Keratinocyte (primary cell): Measurements from ENCODE around the gene FRMD6. TPM values are rescaled to one million over a fixed set of nuclear protein-coding genes. Genes with fewer than 3 reads are reported as not detected.

Source experiments
- DNase-seq: peaks from one replicate; pipeline ENCODE4 v3.0.0-alpha.2; 2011; ENCODE audit warnings: low read depth, missing footprints, low spot score
- FAIRE-seq: peaks from 2 replicates; lab custom pipeline; 2011; peaks lifted over from hg19 to GRCh38; lab: Jason Lieb, UNC
- H2AFZ ChIP-seq: 2 replicates; pipeline ENCODE4 v1.6.0; 2012; ENCODE audit warnings: low read length, control low read depth, inconsistent platforms; ENCODE audit not compliant: control insufficient read depth
- H3K27ac ChIP-seq: 2 replicates; pipeline ENCODE4 v1.5.1; 2011; ENCODE audit warnings: low read length; ENCODE audit not compliant: control insufficient read depth, insufficient read depth
- H3K27me3 ChIP-seq: 3 replicates; pipeline ENCODE4 v1.6.0; 2011; ENCODE audit warnings: low read length; ENCODE audit not compliant: control insufficient read depth, insufficient read depth; ENCODE audit errors: extremely low read depth
- H3K36me3 ChIP-seq, 2 experiments: 2 replicates in 1 of 2; 3 replicates in 1 of 2; pipeline ENCODE4 v1.5.1; 2011; ENCODE audit warnings: low read length in 2 of 2, mild to moderate bottlenecking in 1 of 2; ENCODE audit not compliant: control insufficient read depth in 2 of 2, insufficient read depth in 2 of 2; ENCODE audit errors: extremely low read depth in 1 of 2
- H3K4me1 ChIP-seq: 3 replicates; pipeline ENCODE4 v1.5.1; 2011; ENCODE audit warnings: low read length; ENCODE audit not compliant: control insufficient read depth, insufficient read depth; ENCODE audit errors: extremely low read depth
- H3K4me2 ChIP-seq: 3 replicates; pipeline ENCODE4 v1.6.0; 2011; ENCODE audit warnings: low read depth, low read length; ENCODE audit not compliant: control insufficient read depth, insufficient read depth; ENCODE audit errors: extremely low read depth
- H3K4me3 ChIP-seq, 3 experiments: fragments of 200-600 bp in 1 of 3; sonication (generic) in 1 of 3; 2 replicates in 2 of 3; 3 replicates in 1 of 3; pipeline ENCODE4 v1.5.1; 2011 to 2016; ENCODE audit warnings: low read length in 3 of 3, mild to moderate bottlenecking in 3 of 3, control low read depth in 2 of 3, inconsistent platforms in 1 of 3, low read depth in 1 of 3, mixed read lengths in 1 of 3, mixed run types in 1 of 3, moderate library complexity in 1 of 3; ENCODE audit not compliant: control insufficient read depth in 2 of 3, insufficient read depth in 2 of 3; ENCODE audit errors: extremely low read depth in 1 of 3
- H3K79me2 ChIP-seq: 2 replicates; pipeline ENCODE4 v1.6.0; 2012; ENCODE audit warnings: low read length; ENCODE audit not compliant: control insufficient read depth, insufficient read depth
- H3K9ac ChIP-seq: 3 replicates; pipeline ENCODE4 v1.6.0; 2011; ENCODE audit warnings: low read length; ENCODE audit not compliant: control insufficient read depth, insufficient read depth; ENCODE audit errors: extremely low read depth
- H3K9me1 ChIP-seq: 3 replicates; pipeline ENCODE4 v1.6.0; 2011; ENCODE audit warnings: low read length; ENCODE audit not compliant: control insufficient read depth, insufficient read depth; ENCODE audit errors: extremely low read depth
- H3K9me3 ChIP-seq: 2 replicates; pipeline ENCODE4 v1.5.1; 2012; ENCODE audit warnings: low read depth, low read length; ENCODE audit not compliant: control insufficient read depth
- H4K20me1 ChIP-seq: 3 replicates; pipeline ENCODE4 v1.6.0; 2011; ENCODE audit warnings: low read length; ENCODE audit not compliant: control insufficient read depth, insufficient read depth; ENCODE audit errors: extremely low read depth
- CTCF ChIP-seq, 3 experiments: IDR thresholded peaks in 1 of 3; conservative IDR thresholded peaks in 1 of 3; optimal IDR thresholded peaks in 1 of 3; 2 replicates in 2 of 3; 3 replicates in 1 of 3; pipeline versions ENCODE3 to v1.5.1; 2011; ENCODE audit warnings: low read length in 3 of 3, mild to moderate bottlenecking in 3 of 3, moderate library complexity in 2 of 3, control low read depth in 1 of 3, inconsistent platforms in 1 of 3; ENCODE audit not compliant: insufficient read depth in 2 of 3; ENCODE audit errors: extremely low read depth in 1 of 3
- EZH2 ChIP-seq: IDR thresholded peaks from one replicate; pipeline ENCODE4 v1.6.1; 2012; ENCODE audit warnings: inconsistent platforms, mild to moderate bottlenecking, low read length, moderate library complexity
- dilution Hi-C: fragments of 300-500 bp; cut with MboI; formaldehyde crosslinking; loops from one replicate; pipeline ENCODE4 v1.7.0; 2020; ENCODE audit warnings: low sequenced_read_pairs; ENCODE audit not compliant: extremely low pct_ligation_motif_present
- polyA plus RNA-seq, 5 experiments: library from polyadenylated mRNA; depleted of rRNA in 3 of 5; stranded (reverse) in 3 of 5; stranded (forward) in 1 of 5; unstranded in 1 of 5; fragments of >200 nt; gene quantifications; 1 replicate in 1 of 5; 2 replicates in 3 of 5; 3 replicates in 1 of 5; pipeline versions ENCODE4 v1.2.1 to v1.2.3, GENCODE V29; 2011 to 2012; ENCODE audit warnings: missing spikeins in 2 of 5, low read depth in 1 of 5, low replicate concordance in 1 of 5
- small RNA-seq, 3 experiments: library from RNA; depleted of rRNA; stranded (forward); fragments of <200 nt; gene quantifications; one replicate each; pipeline ENCODE3, GENCODE V24; 2012; ENCODE audit warnings: low read depth in 3 of 3, low replicate concordance in 1 of 3; ENCODE audit not compliant: insufficient read length in 3 of 3

FRMD6 gene
- polyA plus RNA-seq, 1 donor (not counting 4 experiments of a cell fraction or from before 2014, with no cell fraction given) = 120 TPM

GRCh38 chr14:51776102-51776894 lies 124.6 kb downstream of the FRMD6 start:
- peak; percentile 74 for FAIRE-seq
- no peaks in the 10 kb centered on the region for H3K4me1 ChIP-seq
- no peaks in the 10 kb centered on the region for H3K9me3 ChIP-seq
- H3K9ac ChIP-seq = no peak overlapping the region
- H3K4me2 ChIP-seq = peak overlapping the region; percentile 67
- DNase-seq = no peak
- TF ChIP-seq CTCF (optimal IDR thresholded peaks at IDR 0.05 in 1 of 3, IDR thresholded peaks at IDR 0.05 in 1 of 3, conservative IDR thresholded peaks at IDR 0.05 in 1 of 3; ENCODE audit: extremely low read depth in 1 of 3, insufficient read depth in 2 of 3, low read length in 3 of 3) (peak; percentile 72 to 76 (median 75)), EZH2 (no peak)
- H3K27me3 ChIP-seq = no peaks in the 10 kb centered on the region
- no peak overlapping the region for H3K27ac ChIP-seq
- H2AFZ ChIP-seq = no peak overlapping the region
- H3K36me3 ChIP-seq = no peaks in the 10 kb centered on the region
- dilution Hi-C loops = no loop called here
- H3K9me1 ChIP-seq = no peaks in the 10 kb centered on the region
- no peaks in the 10 kb centered on the region for H3K79me2 ChIP-seq
- no peaks in the 10 kb centered on the region for H4K20me1 ChIP-seq
- H3K4me3 ChIP-seq = peak overlapping the region in 2 of 3 experiments; percentile 53 to 66

GRCh38 chr14:51780006-51780692 lies 128.4 kb downstream of the FRMD6 start:
- no peak overlapping the region for H3K4me3 ChIP-seq
- no peak for FAIRE-seq

More at GRCh38 chr14:51780006-51780692, 128.4 kb downstream of the FRMD6 start:
- dilution Hi-C loops = no loop called here
- DNase-seq = no peak
- no peaks in the 10 kb centered on the region for H3K36me3 ChIP-seq
- no peak overlapping the region for H2AFZ ChIP-seq
- H3K9ac ChIP-seq = no peak overlapping the region
- peaks cover under 1% of the 10 kb centered on the region for H3K9me3 ChIP-seq
- no peaks in the 10 kb centered on the region for H3K4me1 ChIP-seq
- no peaks in the 10 kb centered on the region for H4K20me1 ChIP-seq
- H3K9me1 ChIP-seq = no peaks in the 10 kb centered on the region
- H3K79me2 ChIP-seq = no peaks in the 10 kb centered on the region
- H3K27me3 ChIP-seq = peaks cover 5% of the 10 kb centered on the region
- H3K4me2 ChIP-seq = peak overlapping the region; percentile 35
- TF ChIP-seq EZH2 = no peak
- peak; percentile 72 to 75 (median 73) for TF ChIP-seq CTCF (optimal IDR thresholded peaks at IDR 0.05 in 1 of 3, IDR thresholded peaks at IDR 0.05 in 1 of 3, conservative IDR thresholded peaks at IDR 0.05 in 1 of 3; ENCODE audit: extremely low read depth in 1 of 3, insufficient read depth in 2 of 3, low read length in 3 of 3)
- H3K27ac ChIP-seq = no peak overlapping the region

Small RNAs within 50 kb of the gene (small RNA-seq; reads per million reads assigned to genes)
- gene OR7E159P (0 reads per million in 3 experiments), gene RNA5SP385 (0 reads per million in 3 experiments), gene RNU6-301P (0 to 0.50 (median 0.07) reads per million in 3 experiments)

Other genes with a start within 250 kb of the FRMD6 start
- 0.21 to 0.39 TPM (median 0.28 TPM) in 3 replicates for gene GNG2, start 208.7 kb downstream of the FRMD6 start, polyA plus RNA-seq